Islet of Langerhans (tissue), 1 donor: ENCODE measurements around the gene DDIT3.
A peak's percentile ranks its signal among the peaks of the same experiment; 100 is the strongest.

Experiments
- FAIRE-seq: peaks from one replicate; lab custom pipeline; 2011; peaks lifted over from hg19 to GRCh38; lab: Jason Lieb, UNC

The DDIT3 gene

DNA sequence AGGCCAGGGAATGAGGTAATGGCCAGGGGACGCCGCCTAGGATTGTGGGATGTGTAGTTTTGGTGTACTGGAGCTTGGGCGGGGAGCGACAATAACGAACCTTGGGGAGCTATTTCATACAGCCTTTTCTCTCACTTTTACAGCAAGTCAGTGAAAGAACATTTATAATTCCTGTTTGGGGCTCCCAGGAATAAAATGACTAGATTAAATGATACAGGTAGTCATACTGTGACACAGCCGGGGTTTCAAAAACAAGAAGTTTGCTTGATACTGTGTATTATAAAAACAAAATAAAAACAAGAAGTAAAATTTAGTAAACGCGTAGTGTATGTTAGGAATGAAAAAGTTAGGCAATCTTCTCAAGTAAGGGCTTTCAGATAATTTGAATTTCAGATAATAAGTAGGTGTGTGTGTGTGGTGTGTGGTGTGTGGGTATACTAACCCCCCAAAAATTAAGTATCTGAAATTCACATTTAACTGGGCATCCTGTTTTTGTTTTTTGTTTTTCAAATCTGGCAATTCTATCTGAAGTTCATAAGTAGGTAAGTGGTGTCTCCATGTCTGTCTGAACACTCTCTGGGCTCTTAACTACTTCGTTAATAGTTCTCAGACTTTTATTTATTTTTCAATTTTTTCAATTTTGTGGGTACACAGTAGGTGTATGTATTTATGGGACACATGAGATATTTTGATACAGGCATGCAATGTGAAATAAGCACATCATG is 27.1 kb upstream of the DDIT3 start:
- FAIRE-seq: peak; percentile 51

DNA sequence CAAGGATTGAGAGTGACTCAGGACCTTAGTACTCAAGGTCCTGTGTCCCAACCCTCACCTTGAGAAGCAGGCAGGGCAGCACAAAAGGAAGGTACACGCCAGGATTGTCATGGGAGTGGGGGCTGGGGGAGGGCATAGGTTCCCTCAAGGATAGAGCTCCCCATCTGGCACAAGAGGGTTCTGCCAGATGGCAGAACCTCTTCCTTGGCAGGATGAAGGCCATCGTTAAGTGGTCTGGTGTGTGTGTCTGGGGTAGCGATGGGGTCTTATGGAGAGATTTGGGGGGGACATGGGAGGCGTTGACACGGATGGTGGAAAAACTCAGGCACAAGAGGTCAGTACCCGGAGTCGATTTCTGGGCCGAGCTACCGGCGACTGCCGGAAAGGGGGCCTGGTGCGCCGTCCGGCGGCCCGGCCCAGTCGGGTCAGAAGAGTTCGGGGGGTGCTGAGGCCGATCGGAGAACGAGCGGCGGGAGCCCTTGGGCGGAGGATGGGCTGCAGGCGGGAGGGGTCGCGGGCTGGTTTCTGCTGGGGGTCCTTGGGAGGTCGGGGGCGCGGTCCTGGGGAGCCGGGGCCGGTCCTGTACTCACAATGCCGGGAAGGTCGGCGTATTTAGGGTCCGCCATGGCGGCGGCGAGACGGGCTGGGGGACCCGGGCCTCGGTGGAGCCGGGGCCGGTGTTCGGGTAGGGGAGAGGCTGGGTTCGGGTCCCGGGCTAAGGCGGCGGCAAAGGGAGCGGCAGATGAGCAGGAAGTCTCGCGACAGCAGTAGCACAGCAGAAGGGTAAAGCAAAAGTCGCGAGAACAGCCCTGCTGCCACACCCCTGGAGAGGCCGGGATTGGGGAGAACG is 26.3 kb upstream of the DDIT3 start, which contains the start of gene DCTN2:
Gene DCTN2, minus strand, starts transcription at position 755 of the 850 bp plus-strand sequence. Its CDS starts 129 bp downstream, at position 626.
- no peak for FAIRE-seq

DNA sequence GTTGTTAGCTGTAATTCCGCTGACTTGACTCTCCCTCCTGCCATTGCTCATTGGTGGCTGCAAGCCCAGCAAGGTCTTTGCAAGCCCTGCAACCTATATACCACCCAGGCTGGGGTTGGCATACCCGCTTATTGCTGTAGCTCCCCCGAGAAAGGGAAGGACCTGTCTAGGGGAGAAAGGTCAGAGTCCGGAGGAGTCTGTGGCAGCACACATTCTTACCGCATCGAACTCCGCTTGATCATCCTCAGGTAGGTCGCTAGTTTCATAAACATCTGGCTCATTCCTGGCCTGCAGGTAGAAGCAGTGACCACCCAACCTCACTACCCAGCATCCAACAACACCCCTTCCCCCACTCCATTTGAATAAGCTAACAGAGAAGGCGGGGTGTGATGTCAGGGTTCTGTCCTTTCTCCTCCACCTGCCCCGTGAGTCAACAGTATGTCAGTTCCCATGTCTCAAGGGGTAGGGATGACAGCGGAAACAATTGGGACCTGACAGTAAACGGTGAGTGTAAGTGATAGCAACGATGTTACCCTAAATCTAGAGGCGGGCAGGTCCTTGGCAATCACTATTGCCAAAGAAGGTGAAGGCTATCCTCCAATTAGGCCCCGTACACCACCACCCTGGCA is 25.6 kb upstream of the DDIT3 start:
- no peak for FAIRE-seq

DNA sequence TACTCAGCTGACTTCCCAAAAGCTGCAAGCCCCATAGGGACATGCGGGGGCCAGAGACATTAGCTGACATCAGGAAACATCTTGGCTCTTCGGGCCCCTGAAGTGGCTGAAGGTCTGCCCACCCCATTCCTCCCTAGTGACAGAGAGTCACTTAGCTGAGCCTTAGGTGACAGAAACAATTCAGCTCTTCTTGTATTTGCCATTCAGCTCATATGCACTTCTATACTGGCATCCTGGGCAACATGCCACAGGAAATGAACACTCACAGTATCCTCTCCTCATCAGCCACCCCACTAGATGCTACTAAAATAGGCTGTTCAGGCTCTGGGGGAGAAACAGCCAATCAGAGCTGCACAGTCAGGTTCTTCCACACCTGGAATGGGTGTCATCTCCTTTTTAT is 23.3 kb upstream of the DDIT3 start:
- FAIRE-seq: no peak

DNA sequence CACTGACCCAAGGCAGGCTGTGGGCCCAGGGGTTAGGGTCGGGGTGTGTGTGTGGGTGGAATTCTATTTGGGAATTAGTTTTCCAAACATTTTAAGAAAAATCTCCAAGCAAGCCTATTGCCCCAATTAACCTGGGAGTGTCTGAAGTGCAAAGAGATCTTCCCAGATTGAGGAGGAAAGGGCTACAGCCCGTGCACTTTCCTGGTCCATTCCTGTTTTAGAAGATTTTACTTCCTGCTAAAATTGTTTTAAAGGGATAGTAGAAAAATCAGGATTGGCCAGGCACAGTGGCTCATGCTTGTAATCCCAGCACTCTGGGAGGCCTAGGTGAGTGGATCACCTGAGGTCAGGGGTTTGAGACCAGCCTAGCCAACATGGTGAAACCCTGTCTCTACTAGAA is 21.4 kb upstream of the DDIT3 start:
- FAIRE-seq: no peak

DNA sequence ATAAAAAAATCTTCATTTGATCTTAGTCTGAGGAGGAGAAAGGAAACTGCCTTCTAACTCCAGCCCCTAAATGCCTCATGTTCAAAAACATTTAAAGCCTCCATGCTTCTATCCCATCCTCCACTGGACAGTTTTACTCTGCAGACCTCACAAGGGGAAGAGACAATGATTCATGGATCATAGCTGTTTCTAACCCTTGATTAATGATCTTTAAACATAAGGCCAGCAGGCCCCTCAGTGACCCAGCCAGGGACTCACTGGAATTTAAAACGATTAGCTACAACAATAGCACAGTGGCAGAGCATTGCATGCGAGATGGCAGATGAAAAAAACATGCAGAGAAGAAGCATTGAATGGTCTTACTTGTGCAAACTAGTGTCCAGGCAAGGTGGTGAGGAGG is 20.7 kb upstream of the DDIT3 start:
- no peak for FAIRE-seq

DNA sequence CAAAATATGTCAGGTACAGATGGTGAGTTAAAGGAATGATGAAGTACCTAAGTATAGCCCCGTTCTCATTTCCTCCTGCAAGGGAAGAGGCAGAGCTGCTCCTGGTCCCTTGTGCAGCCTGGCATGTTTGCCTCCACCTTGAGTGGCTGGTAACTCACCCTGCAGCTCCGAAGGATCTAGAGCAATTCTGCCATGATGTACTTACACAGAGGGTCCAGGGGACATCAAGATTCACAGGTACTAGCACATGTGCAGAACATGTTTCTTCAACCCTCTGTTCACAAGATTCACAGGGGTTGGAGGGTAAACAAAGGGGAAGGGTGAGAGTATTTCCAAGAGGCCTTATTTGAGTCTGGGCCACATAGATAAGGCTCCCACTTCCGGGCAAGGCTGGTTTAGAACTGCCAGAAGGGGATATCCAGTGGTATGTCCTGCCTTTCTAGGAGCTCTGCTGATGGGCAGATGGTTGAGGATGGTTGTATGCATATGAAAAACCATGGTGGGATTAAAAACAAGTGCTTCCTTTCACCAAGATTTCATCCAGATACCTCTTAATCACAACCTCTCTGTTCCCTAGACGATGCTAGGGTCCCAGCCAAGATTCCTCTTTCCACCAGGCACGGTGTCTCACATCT is 18.9 kb upstream of the DDIT3 start:
- no peak for FAIRE-seq

DNA sequence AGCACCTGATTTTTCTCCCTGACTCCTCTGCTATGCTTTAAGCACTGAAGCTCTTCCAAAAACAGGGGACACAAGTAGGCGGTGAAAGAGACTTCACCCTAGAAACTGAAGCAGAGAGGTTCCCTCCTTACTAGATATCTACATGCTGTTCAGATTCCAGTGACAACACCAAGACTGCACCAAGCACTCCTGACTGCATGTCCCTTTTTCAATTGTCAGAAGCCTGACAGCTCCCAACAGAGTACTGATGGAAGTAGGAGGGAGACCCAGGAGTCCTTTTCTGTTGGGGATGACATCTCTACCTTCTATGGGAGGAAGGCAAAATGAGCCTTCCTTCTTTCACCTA is 16.3 kb upstream of the DDIT3 start:
- no peak for FAIRE-seq

DNA sequence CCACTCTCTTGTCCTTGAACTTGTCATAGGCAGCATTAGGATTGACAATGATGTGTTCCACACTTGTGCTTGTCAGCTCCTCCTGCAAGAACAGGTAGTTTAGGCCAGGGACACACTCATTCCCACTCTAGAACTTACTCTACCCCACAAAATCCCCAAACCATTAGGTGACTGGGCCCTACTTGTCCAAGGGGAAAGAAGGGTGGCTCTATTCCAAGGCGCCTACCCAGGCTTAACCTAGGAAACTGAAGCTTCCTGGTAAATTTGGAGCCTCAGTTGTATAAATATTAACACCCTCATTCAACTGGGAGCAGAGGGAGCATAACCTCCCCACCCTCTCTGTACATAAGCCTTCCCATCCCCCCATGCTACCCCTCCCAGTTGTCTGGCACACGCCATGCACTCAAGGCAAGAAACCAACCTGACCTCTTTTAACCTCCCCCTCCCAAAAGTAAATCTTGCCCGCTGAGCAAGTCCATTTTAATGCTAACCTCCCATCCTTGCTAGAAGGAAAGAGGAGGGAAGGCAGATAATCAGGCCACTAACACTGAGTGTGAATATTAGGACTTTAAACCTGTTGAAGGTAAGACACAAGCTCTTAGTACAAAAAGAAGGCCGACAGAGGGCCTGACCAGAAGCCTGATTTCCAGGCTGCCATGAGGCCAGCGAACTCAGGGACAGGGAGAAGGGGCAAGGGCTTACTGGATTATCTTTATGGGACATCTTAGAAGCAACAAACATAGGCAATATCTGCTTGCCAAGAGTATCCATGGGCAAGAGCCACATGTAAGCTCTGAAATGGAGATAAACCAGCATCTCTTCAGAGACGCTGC is 15.7 kb upstream of the DDIT3 start:
- FAIRE-seq: no peak

DNA sequence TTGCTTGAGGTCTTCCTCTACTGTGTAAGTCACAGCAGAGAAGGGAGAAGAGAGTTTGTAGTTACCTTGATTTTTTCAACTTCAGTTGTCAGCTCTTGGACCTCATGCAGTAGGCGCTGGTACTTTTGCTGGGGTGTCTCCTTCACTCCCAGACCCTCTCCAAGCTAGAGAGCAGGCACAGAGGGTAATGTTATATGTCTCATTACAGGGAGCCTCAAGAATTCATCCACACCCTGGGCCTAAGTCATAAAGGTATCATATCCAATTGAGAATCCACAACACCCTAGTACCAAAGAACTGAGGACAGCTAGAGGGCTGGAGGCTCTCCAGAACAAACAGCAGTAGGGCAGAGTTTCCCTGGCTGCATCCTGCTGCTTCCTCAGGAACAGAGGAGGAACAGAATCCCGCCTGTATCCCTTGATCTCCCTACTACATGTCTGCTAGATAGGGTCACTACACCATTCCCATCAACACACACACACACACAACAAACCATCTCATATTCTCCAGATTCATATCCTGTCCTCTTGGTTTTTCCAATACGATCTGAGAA is 14.8 kb upstream of the DDIT3 start:
- no peak for FAIRE-seq

DNA sequence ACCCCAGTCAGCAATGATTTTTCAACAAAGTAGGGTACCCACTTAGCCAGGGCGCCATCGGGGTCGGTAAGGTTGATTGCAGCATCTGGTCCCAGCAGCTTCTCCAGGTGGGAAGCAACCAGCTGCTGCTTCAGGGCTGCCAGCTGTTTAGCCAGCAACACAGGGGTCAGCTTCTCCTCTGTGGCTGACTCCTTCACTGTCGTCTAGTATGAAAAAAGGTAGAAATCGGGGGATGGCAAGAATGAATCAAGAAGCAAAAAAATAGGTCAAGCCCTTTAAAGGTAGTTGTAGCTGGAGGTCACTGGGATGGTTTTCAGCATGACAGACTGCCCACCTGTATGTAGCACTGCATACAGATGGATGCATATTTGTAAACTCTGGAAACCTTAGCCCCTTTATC is 13.9 kb upstream of the DDIT3 start:
- FAIRE-seq: no peak

DNA sequence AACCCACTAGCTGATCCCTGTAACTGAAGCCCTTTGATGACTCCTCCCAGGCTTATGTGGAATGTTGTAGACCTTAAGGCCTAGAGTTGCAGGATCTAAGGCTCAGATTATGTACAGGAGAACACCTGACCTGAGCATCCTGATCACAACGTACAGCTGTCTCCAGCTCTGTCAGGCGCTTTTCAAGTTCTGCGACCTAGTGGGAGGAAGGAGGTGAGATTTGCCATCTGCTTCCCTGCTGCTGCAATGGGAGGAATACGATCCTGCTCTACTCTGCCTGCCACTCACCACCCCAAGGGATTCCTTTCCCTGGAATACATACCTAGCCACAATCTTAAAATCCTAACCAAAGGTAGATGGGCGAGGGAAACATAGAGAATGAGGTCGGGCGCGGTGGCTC is 12.8 kb upstream of the DDIT3 start:
- FAIRE-seq: no peak

DNA sequence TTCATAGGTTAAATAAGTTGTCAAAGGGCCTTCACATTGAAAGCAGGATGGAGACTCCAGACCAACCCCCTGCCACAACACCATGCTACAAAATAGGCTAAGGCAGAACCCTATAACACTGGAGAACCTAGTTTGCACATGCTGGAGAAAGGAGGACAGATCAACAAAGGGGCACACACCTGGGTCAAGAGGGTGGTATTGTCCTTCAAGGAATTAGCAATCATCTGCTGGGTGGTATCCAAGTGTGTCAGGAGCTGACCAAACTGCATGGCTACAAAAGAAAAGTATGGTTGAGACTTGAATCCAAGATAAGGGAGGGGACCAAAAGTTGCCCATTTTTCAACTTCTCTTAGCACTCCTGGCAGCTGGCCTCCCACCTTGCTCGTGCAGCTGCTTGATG is 11.5 kb upstream of the DDIT3 start:
- no peak for FAIRE-seq

DNA sequence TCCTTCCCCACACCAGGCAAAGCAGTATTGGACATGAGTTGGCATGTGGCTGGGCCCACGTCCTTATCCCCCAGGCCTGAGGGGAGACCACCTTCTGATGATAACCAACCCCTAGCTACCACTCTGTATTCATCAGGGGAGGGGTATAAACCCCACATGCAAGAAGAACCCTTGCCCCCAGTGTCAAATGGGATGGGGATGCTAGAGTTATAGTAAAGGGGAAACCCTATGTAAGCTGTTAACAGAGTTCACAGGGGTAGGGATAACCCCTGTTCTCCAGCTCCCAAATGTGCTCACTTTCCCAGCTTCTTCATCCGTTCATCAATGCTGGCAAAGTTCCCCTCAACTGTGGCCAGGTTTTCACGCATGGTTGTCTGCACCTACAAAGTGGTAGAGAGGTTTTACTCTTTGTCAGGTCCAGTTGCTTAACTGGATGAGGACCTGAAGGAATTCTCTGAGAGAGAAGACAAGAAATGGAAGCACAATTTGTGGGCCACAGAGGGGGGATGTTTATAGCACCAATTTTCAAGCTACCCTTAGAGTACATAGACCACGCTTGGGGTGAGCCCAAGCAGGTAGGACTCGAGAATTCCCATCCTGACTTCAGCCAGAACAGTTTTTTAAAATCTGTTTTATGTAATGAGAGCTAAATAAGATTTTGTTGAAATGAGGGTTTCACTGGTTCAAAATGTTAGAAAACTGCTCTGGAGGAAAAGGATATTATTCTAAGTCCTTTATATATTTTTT is 10.3 kb upstream of the DDIT3 start:
- no peak for FAIRE-seq

DNA sequence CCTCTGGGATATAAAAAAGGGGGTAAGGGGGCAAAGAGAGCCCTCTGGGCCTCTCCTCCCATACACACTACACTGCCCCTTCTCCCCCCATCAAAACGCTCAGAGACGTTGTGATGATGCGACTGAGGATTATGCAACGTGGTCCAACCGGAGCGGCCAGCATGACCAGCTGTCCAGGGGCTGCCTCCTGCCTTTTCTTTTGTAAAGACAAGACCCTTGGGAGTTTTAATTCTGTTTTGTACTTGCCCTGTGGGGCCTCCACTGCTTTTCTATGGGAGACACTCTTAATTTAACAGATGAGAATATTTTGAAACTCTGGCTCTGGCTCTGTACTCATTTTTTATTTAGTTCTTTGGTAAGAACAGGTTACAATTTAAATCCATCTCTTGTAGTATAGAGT is 9.5 kb upstream of the DDIT3 start:
- FAIRE-seq: no peak

DNA sequence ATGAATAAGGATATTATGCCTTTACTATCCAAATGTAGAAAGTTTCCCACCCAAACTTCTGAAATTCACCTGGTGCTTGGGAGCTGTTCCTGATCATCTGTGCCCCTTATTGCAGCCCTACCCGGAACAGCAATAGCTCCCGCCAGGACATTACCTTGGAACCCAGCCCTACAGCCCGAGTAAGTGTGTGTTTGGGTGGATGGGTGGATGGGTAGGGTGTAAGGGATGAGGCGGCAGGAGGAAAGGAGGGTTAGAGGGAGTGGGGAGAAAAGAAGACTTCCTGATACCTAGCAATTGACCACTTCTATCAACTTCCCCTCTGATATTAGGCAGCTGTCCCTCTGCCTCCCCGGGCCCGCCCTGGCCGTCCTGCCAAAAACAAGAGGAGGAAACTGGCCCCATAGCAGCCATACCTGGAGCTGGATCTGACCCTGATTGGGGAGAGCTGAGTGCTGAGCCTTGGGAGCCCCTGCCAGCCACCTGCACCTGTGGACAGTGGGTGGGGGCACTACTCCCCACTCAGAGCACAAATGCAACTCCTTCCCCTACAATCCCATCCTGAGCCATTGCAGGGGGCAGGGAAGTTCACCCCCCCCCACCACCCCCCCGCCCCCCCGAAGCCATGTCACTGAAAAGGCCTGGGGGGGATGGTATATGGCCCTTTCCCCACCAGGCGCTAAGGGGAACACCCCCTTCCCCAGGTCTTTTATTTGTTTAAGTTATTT is 8.7 kb upstream of the DDIT3 start:
- no peak for FAIRE-seq

DNA sequence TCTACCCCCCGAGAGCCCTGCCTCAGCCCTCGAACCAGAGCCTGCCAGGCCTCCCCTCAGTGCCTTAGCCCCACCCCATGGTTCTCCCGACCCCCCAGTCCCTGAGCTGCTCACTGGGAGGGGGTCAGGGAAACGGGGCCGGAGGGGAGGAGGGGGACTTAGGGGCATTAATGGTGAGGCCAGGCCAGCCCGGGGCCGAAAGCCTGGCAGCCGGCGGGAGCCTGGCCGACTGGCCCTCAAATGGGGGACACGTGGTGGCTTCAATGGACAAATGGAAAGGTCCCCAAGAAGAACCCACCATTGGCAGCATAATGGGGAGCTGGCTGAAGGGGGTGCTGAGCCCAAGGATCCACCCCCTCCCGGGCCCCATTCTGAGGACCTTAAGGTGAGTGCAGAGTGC is 7.9 kb upstream of the DDIT3 start:
- no peak for FAIRE-seq

DNA sequence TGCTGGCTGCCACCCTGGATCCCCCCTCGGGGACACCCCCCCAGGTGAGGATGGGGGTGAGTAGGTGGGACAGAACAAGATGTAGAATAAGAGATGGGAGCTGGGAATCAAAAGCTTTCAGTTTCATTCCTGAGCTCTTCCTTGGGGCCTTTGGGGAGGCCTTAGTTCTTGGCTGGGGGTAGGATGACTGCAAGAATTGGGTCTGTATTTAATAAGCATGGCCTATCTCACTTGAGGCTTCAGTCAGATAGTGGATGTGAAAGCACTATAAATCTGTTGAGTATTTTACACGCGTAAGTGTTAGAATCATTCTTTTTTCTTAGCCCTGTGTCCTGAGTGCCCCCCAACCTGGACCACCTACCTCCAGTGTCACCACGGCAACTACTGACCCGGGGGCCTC is 6.9 kb upstream of the DDIT3 start:
- FAIRE-seq: no peak

DNA sequence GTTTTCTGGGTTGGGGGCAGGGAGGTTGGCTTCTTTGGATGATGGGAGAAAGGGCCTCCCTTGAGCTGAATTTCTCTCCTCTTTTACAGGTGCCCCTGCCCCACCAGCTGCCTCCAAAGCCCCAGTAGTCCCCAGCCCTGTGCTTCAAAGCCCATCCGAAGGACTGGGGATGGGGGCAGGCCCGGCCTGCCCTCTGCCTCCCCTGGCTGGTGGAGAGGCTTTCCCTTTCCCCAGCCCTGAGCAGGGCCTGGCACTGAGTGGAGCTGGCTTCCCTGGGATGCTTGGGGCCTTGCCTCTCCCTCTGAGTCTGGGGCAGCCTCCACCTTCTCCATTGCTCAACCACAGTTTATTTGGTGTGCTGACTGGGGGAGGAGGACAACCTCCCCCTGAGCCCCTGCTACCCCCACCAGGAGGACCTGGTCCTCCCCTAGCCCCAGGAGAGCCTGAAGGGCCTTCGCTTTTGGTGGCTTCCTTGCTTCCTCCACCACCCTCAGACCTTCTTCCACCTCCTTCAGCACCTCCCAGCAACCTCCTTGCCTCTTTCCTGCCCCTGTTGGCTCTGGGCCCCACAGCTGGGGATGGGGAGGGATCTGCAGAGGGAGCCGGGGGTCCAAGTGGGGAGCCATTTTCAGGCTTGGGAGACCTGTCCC is 6.3 kb upstream of the DDIT3 start:
- no peak for FAIRE-seq
